Fibroblast of the conjunctiva (primary cell): Measurements from ENCODE around the gene SLC25A12.
"Not testable (repeated sequence)": the region's sequence is repeated elsewhere in the genome, so short reads cannot be mapped to it uniquely, and the experiment has no call there.

ENCODE experiments used
- DNase-seq: peaks from one replicate; pipeline ENCODE4 v3.0.0-alpha.2; 2010; ENCODE audit warnings: low read depth

Gene SLC25A12, protein sequence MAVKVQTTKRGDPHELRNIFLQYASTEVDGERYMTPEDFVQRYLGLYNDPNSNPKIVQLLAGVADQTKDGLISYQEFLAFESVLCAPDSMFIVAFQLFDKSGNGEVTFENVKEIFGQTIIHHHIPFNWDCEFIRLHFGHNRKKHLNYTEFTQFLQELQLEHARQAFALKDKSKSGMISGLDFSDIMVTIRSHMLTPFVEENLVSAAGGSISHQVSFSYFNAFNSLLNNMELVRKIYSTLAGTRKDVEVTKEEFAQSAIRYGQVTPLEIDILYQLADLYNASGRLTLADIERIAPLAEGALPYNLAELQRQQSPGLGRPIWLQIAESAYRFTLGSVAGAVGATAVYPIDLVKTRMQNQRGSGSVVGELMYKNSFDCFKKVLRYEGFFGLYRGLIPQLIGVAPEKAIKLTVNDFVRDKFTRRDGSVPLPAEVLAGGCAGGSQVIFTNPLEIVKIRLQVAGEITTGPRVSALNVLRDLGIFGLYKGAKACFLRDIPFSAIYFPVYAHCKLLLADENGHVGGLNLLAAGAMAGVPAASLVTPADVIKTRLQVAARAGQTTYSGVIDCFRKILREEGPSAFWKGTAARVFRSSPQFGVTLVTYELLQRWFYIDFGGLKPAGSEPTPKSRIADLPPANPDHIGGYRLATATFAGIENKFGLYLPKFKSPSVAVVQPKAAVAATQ

DNA sequence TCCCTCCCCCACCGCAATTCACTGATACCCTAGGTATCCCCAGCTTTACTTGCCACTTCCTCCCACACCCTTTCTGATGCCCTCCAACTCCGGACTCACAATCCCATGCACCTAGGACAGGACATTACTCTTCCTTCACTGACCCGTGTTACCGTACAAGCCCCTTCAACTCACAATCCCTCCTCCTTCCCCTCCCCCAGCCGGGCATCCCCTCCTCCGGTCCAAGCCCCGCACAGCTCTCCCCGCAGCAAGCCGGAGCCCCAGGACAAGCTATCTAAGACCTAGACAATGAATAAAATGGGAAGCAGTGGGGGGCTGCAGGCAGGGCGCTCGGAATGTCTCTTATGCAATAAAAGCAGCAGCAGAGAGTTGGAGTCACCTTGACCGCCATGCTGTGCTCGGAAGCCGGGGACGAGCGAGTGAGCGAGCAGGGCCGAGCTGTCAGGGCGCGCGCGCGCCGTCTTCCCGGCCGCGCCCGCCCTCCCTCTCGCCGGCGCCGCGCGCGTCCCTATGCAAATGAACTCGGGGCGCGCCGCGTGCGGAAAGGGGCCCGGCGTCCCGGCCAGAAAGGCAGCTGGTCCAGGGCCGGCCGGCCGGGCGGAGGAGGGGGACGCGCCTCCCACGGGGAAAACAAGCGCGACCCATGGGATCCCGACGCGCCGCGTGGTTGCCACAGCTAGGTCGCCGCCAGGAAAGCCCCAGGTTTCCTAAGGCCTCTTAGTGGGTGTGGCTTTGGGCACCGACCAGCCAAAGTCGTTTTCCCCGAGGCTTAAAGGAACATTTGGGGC, at the start of gene SLC25A12:
Gene SLC25A12 (minus strand): TSS at position 421 of the 788 bp plus-strand sequence. CDS start 30 bp downstream, at position 391.
- peak; percentile 43 for DNase-seq

- DNase-seq = no peak
Observed at GRCh38 chr2:171941316-171941699, 47.3 kb upstream of the SLC25A12 start.

DNA sequence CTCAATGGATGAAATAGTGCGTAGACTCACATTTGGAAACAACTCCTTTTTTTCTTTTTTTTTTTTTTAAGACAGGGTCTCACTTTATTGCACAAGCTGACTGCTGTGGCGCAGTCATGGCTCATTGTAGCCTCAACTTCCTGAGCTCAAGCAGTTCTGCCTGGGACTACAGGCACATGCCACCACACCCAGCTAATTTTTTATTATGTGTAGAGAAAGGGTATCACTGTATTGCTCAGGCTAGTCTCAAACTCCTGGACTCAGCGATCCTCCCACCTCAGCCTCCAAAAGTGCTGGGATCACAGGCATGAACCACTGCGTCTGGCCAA, 45.7 kb upstream of the SLC25A12 start:
- no peak for DNase-seq

GRCh38 chr2:171939058-171939742, 45.2 kb upstream of the SLC25A12 start:
- no peak for DNase-seq

- no peak for DNase-seq
Observed at GRCh38 chr2:171930385-171930784, 36.3 kb upstream of the SLC25A12 start.

- DNase-seq = no peak
Observed at GRCh38 chr2:171924170-171924942, 30.3 kb upstream of the SLC25A12 start.

DNA sequence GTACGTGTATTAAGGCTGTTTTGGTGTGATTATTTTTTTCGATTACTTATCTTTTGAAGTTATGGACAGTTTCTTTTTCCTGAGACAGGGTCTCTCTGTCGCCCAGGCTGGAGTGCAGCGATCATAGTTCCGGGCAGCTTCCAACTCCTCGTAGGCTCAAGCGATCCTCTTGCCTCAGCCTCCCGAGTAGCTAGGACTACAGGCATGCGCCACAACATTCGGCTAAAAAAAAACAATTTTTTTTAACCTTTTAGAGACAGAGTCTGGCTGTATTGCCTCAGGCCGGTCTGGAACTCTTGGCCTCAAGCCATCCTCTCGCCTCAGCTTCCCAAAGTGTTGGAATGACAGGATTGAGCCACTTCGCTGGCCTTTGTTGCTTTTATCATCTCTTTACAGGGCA, 29.2 kb upstream of the SLC25A12 start:
- DNase-seq = peak; percentile 14

- DNase-seq = peak; percentile 95
Observed at GRCh38 chr2:171922230-171923022, 28.4 kb upstream of the SLC25A12 start, which contains the start of gene HAT1. Gene HAT1, plus strand, starts transcription at chr2:171922461. Its CDS starts 40 bp downstream, at chr2:171922501.

- no peak for DNase-seq
Observed at GRCh38 chr2:171921970-171922229, 27.9 kb upstream of the SLC25A12 start.

DNA sequence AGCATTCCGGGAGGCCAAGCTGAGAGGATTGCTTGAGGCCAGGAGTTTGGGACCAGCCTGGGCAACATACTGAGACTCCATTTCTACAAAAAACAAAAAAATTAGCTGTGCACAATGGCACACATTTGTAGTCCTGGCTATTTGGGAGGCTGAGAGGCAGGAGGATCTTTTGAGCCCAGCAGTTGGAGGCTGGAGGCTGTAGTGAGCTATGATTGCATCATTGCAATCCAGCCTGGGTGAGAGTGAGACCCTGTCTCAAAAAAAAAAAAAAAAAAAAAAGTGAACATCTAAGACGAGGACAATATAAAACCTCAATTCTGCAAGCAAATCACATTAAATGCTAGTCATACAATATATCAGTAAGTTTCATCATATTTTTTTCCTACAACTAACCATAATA, 25.4 kb upstream of the SLC25A12 start:
- no peak for DNase-seq

DNA sequence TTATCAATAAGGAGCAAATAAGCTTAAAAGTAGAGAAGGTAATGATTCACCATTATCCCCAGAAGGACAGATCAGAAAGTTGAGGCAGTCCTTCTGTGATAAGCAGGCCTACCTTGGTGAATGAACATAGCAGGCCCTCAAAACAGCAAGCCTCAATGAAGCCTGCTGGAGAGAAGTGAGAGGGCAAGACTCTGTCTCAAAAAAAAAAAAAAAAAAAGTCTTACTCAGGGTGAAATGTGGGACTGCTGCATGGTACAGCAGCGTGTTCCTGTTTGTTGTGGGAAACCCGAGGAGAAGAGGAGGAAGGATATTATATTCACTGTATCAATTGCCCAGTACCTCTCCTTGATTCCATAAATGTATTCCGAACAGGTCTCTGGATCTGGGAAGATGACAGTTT, 19.5 kb upstream of the SLC25A12 start:
- DNase-seq = no peak

DNA sequence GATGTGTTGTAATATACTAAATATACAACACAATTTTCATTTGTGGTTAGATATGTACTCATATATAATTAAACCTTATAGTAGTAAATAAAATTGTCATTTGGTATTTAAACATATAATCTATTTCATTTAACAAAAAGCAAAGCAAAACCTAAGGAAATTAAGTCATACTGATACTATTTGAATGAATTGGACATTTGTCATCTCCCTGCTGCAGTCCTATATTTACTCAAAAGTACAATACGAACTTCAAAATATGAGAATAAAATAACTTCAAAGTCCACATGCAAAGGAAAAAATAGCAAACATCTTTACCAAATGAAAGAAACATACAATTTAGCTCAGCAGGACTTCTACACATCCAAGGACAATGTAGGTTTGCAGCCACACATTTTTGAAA, 16.4 kb upstream of the SLC25A12 start:
- no peak for DNase-seq

- DNase-seq = no peak
Observed at GRCh38 chr2:171909266-171909665, 15.2 kb upstream of the SLC25A12 start.

GRCh38 chr2:171908235-171908634, 14.2 kb upstream of the SLC25A12 start:
- DNase-seq = no peak

DNA sequence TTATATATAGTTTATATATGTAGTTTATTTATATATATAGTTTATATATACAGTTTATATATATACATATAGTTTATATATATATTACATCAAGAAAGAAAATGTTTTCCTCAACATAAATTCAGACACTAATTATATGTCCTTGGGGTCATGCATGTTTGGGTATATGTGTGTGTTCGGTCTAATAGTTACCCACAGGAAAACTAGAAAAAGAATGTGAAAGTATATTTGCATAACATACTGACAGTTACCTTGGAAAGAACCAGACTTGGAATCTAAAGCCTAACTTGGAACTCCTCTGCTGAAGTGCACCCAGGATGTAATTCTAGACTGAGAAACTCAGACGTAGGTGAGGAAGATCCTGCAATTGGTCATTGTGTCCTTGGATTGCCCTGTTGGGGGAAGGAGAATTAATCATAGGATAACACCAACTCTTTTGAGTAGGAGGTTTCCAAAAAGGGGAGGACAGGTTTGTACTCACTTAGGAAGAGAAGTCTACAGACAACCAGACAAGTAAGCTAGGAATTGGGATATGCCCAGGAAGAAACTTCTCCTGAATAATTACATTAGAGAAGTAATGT, 8.9 kb upstream of the SLC25A12 start:
- no peak for DNase-seq

DNA sequence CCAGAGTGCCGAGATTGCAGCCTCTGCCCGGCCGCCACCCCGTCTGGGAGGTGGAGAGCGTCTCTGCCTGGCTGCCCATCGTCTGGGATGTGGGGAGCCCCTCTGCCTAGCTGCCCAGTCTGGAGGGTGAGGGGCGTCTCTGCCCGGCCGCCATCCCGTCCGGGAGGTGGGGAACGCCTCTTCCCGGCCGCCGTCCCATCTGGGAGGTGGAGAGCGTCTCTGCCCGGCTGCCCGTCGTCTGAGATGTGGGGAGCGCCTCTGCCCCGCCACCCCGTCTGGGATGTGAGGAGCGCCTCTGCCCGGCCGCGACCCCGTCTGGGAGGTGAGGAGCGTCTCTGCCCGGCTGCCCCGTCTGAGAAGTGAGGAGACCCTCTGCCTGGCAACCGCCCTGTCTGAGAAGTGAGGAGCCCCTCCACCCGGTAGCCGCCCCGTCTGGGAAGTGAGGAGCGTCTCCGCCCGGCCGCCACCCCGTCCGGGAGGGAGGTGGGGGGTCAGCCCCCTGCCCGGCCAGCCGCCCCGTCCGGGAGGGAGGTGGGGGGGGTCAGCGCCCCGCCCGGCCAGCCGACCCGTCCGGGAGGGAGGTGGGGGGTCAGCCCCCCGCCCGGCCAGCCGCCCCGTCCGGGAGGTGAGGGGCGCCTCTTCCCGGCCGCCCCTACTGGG, 5.7 kb upstream of the SLC25A12 start:
- DNase-seq = not testable (repeated sequence)

DNA sequence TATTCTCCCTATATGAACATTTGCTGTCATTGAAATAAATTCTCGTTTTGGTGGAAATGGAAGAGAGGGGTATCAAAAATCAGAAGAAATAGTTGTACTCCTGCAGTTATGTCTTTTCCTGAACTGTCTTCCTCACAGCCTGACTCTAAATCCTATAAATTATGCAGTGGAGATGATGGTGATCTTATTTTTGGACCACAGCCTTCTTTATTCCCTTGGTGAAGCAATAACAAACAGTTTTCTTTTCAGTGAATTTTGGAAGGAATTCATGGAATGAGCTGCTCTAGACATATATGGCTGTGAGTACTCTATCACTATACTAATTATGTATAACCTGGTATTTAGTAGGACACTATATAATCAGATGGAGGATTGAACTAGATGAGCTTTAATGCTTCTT, 1.7 kb upstream of the SLC25A12 start:
- DNase-seq = no peak

DNA sequence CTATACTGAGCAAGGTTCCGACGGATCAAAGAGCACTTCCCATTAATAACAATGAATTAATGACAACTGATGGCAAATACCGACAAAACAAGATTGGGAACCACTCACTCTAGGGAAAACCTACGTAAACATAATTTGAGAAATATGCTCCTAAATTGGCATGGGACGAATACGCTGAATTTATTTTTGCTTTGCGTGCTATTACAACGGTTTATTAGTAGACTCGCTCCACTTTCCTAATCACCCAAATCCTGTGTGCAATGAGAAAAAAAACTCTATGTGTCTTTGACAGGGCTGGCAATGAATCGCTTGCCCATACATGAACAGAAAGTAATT, 536 bp upstream of the SLC25A12 start:
- DNase-seq = no peak

DNA sequence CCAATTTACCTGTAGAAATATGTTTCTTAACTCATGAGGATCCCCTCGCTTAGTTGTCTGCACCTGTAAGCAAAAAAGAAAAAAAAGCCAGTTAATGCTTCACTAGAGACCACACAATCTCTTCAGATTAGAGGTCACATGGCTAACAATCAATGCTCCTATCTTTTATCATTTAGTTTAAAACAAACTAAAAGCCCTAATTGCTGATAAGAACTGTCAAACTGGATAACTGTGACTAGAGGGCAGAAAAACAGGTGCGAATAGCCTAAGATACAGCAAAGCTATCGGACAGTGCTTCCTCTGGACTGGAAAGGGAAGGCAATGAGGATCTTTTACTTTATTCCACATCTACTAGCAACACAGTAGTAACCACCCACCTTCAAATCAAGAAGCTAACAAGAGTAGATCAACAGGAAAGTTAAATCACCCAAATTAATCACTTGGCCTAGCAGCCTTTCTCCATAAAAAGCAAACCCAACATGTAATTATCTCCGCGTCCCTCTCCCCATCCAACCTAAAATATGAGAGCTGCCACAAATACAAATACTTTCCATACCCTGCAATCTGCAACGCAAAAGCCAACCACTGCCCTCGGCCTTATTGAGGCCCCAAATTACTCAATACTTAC, 734 bp downstream of the SLC25A12 start:
- no peak for DNase-seq

GRCh38 chr2:171889808-171890207, 4.2 kb downstream of the SLC25A12 start:
- no peak for DNase-seq
